T-helper 17 cell (primary cell): ENCODE results near the gene APBB3. TPM values are rescaled to one million over a fixed set of nuclear protein-coding genes. Genes with fewer than 3 reads are reported as not detected.
"Not testable (repeated sequence)": the region's sequence is repeated elsewhere in the genome, so short reads cannot be mapped to it uniquely, and the experiment has no call there.

Source experiments
- ATAC-seq: fragments of 150-1000 bp; cut with Tn5 transposase; 2 replicates; pipeline ENCODE4 v1.10.0; 2021; ENCODE audit warnings: mild to moderate bottlenecking, moderate library complexity
- DNase-seq, 3 donors: peaks; one replicate each; pipeline versions ENCODE4 v3.0.0 to v3.0.0-alpha.2; 2020 to 2021
- H3K9me3 ChIP-seq: one replicate; pipeline ENCODE4 v1.7.0; 2013; ENCODE audit warnings: low read length, mild to moderate bottlenecking; ENCODE audit not compliant: control insufficient read depth, poor library complexity, severe bottlenecking
- H3K27ac Mint-ChIP-seq: one replicate; pipeline ENCODE4 v1.8.0; 2022; ENCODE audit warnings: mild to moderate bottlenecking, moderate library complexity, mixed read lengths
- H3K27me3 Mint-ChIP-seq: one replicate; pipeline ENCODE4 v1.8.0; 2022; ENCODE audit warnings: mixed read lengths
- H3K36me3 Mint-ChIP-seq: one replicate; pipeline ENCODE4 v1.8.0; 2022; ENCODE audit warnings: low read depth, mixed read lengths
- H3K4me1 Mint-ChIP-seq: one replicate; pipeline ENCODE4 v1.8.0; 2022; ENCODE audit warnings: mild to moderate bottlenecking, mixed read lengths
- H3K4me3 Mint-ChIP-seq: one replicate; pipeline ENCODE4 v1.8.0; 2022; ENCODE audit warnings: mild to moderate bottlenecking, moderate library complexity, mixed read lengths
- total RNA-seq, 4 donors: library from RNA in 2 of 4; stranded (reverse) in 2 of 4; gene quantifications; one replicate each; pipeline ENCODE4 v1.2.3 and lab custom pipeline; 2022 to 2026

Gene APBB3
- total RNA-seq, 2 donors from 2014 or later = 47.5 to 59.0 TPM

DNA sequence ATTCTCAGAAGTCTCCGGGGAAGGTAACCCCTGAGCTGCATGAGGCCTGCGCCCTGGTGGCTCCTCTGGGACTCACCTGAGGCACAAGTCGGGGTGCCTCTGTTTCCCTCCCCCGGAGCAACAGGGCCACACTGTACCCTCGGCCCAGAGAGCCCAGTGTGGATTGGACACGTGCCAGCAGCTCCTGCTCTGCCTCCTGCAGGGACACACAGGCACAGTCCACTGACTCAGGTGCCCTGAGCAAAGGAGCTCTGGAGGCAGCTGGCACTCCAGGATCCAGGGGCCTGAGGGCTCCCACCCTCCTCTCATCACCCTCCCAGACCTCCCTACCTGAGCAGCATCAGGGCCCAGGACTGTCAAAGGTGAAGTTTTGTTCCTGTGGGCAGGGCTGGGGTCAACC is 29.8 kb upstream of the APBB3 start:
- Mint-ChIP-seq H3K4me1 (peaks cover 2% of the 10 kb centered on the region), H3K4me3 (no peak overlapping the region), H3K27ac (no peak overlapping the region), H3K36me3 (no peaks in the 10 kb centered on the region), H3K27me3 (no peaks in the 10 kb centered on the region)
- ATAC-seq (no peak), DNase-seq (no peak)
- H3K9me3 ChIP-seq = no peaks in the 10 kb centered on the region

DNA sequence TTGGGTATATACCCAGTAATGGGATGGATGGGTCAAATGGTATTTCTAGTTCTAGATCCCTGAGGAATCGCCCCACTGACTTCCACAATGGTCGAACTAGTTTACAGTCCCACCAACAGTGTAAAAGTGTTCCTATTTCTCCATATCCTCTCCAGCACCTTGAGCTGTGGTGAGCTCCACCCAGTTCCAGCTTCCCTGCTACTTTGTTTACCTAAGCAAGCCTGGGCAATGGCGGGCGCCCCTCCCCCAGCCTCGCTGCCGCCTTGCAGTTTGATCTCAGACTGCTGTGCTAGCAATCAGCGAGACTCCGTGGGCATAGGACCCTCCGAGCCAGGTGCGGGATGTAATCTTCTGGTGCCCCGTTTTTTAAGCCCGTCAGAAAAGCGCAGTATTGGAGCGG is 28.7 kb upstream of the APBB3 start:
- not testable (repeated sequence) for H3K27me3 Mint-ChIP-seq, DNase-seq, H3K9me3 ChIP-seq, ATAC-seq, H3K4me1 Mint-ChIP-seq, H3K36me3 Mint-ChIP-seq, H3K27ac Mint-ChIP-seq
- H3K4me3 Mint-ChIP-seq = peak overlapping the region; percentile 9

DNA sequence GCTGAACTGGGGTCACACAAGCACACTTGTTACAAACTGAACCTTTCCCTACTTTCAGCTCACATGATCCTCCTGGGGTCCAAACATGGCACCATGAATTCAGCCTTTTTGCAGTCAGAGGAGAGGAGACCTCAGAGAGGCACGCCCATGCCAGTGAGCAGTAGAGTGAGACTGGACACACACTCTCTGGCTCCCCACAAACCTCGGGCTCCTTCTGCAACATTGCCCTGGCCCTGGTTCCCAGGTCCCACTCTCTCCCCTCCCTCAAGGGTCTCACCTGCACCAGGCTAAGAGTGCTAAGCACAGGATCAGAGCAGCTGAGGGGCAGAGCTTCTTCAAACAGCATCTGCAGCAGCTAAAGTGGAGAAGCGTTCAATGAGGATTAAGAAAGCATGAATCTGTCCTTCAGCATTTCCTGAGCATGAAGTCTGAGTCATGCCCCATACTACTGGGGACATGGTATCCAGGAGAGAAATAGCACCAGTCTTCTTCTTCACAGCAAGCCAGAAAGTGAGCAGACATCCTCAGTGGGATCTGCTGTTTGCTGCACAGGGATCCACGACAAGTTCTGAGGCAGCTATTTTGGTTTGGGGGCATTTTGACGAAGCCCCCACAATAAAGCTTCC is 27.5 kb upstream of the APBB3 start:
- Mint-ChIP-seq H3K4me3 (no peak overlapping the region), H3K4me1 (peaks cover 2% of the 10 kb centered on the region), H3K27me3 (no peaks in the 10 kb centered on the region), H3K27ac (no peak overlapping the region), H3K36me3 (no peaks in the 10 kb centered on the region)
- no peaks in the 10 kb centered on the region for H3K9me3 ChIP-seq
- no peak for DNase-seq
- ATAC-seq = no peak

DNA sequence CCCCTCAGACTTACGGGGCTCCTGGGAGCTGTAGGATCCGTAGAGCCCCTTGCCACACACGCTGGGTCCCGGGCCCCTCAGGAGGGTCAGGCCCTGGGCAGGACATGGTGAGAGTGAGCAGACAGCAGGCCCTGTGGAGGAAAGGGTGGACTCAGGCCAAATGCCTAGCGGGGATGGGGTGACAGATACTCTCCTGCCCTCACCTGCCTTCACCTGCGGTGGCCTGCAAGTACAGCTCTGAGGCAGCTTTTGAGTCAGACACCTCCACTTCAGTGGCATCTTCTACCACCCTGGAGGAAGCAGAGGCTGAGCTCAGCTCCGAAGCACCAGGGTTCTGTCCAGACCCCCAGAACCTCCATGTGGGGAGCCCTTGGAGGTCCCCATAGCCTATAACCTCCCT is 26.5 kb upstream of the APBB3 start:
- Mint-ChIP-seq H3K4me3 (no peak overlapping the region), H3K27ac (no peak overlapping the region), H3K4me1 (peaks cover 2% of the 10 kb centered on the region), H3K36me3 (no peaks in the 10 kb centered on the region), H3K27me3 (no peaks in the 10 kb centered on the region)
- ATAC-seq = no peak
- no peaks in the 10 kb centered on the region for H3K9me3 ChIP-seq
- no peak for DNase-seq

DNA sequence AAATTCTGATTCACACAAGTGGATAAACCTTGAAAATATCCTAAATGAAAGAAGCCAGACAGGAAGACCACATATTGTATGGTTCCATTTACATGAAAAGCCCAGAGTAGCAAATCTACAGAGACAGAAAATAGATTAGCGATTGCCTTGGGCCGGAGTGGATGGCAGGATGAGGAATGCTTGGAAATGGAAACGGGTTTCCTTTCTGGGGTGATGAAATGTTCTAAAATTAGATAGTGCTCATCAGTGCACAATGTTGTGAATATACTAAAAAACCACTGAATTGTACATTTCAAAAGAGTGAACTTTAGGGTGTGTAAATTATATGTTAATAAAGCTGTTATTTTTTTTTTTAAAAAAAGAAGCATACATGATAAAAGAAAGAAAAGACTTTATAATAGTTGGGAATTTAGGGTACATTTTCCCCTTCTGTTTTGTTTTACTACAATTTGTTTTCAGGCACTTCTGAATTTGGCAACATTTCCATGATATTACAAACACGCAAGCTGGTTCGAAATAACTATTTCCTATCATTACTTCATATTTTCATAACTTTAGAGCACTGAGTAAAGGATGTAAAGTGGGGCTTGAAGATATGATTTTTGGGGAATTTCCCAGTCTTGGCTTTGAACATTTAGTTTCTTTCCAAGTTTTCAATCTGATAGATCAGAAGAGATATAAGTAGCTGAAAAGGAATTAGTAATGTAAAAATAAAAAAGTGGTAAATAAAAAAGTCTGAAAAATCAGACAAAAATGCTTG is 24.1 kb upstream of the APBB3 start:
- H3K4me3 Mint-ChIP-seq = no peak overlapping the region
- ATAC-seq = no peak
- peaks cover 1% of the 10 kb centered on the region for H3K9me3 ChIP-seq
- H3K27ac Mint-ChIP-seq = no peak overlapping the region
- peaks cover 2% of the 10 kb centered on the region for H3K36me3 Mint-ChIP-seq
- no peak for DNase-seq
- no peaks in the 10 kb centered on the region for H3K27me3 Mint-ChIP-seq
- H3K4me1 Mint-ChIP-seq = peaks cover 2% of the 10 kb centered on the region

DNA sequence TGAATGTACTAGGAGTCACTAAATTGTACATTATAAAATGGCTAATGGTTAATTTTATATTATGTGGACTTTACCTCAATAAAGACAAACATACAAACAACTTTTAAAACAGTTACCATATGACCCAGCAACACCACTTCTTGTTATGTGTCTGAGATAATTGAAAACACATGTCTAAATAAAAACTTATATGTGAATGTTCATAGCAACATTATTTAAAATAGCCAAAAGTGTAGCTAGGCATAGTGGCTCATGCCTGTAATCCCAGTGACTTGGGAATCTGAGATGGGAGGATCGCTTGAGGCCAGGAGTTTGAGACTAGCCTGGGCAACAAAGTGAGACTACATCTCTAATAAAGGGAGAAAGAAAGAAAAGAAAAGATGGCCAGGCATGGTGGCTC is 23.1 kb upstream of the APBB3 start:
- H3K4me3 Mint-ChIP-seq = no peak overlapping the region
- no peaks in the 10 kb centered on the region for H3K27me3 Mint-ChIP-seq
- H3K9me3 ChIP-seq = peaks cover 5% of the 10 kb centered on the region
- no peak for ATAC-seq
- peaks cover 2% of the 10 kb centered on the region for H3K36me3 Mint-ChIP-seq
- H3K27ac Mint-ChIP-seq = no peak overlapping the region
- no peak for DNase-seq
- no peaks in the 10 kb centered on the region for H3K4me1 Mint-ChIP-seq

DNA sequence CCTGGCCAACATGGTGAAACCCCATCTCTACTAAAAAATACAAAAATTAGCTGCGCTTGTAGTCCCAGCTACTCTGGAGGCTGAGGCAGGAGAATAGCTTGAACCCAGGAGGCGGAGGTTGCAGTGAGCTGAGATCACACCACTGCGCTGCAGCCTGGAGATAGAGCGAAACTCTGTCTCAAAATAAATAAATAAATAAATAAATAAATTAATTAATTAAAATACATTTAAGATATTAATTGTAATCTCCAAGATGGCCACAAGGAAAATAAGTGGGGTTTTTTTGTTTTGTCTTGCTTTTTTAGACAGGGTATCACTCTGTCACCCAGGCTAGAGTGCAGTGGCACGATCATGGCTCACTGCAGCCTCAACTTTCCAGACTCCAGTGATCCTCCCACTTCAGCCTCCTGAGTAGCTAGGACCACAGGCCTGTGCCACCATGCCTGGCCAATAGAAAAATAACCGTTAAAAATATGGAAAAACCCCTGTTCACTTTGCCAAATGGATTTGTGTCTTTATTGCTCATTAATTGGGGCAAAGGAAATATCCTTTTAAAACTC is 14.9 kb upstream of the APBB3 start:
- H3K27ac Mint-ChIP-seq, H3K4me3 Mint-ChIP-seq, DNase-seq, H3K36me3 Mint-ChIP-seq, H3K4me1 Mint-ChIP-seq, ATAC-seq, H3K9me3 ChIP-seq, H3K27me3 Mint-ChIP-seq: not testable (repeated sequence)

DNA sequence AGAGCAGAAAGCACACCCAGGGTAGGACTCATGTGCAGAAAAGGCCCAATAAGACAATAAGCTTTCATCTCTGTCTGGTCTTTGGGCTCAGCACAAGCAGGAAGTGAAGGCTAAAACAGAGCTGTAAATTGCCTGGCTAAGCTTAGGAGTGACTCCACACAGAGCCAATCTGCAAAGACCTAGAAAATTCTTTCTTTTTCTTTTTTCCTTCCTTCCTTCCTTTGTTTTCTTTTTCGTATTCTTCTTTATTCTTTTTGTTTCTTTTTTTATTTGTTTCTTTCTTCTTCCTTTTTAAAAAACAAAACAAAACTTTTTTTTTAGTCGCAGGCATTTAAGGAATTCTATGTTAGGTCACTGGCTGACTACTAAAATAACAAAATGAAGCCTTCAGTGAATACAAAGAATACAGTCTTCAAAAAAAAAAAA is 12.4 kb upstream of the APBB3 start:
- ATAC-seq = no peak
- Mint-ChIP-seq H3K36me3 (peaks cover 3% of the 10 kb centered on the region), H3K4me3 (no peak overlapping the region), H3K27me3 (no peaks in the 10 kb centered on the region), H3K27ac (no peak overlapping the region), H3K4me1 (peaks cover 3% of the 10 kb centered on the region)
- H3K9me3 ChIP-seq = no peaks in the 10 kb centered on the region
- DNase-seq = no peak

DNA sequence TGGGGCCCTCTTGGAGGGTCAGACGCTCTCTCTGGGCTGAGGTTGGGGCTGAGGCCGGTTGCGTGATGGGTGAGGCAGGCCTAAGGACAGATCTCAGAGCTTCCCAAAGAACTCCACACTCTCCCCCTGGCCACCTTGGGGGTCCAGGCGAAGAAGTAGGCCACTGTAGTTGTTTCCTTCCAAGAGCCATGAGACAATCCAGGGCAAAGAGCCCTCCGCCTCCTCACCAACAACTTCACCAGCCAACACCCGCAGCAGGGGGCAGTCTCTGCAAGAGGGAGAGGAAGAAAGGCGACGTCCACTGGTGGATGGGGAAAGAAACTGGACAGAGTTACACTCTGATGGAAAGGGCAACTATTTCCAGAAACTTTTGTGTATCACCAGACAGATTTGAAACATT is 10.9 kb upstream of the APBB3 start:
- peaks cover 5% of the 10 kb centered on the region for H3K4me1 Mint-ChIP-seq
- ATAC-seq (no peak), DNase-seq (no peak)

DNA sequence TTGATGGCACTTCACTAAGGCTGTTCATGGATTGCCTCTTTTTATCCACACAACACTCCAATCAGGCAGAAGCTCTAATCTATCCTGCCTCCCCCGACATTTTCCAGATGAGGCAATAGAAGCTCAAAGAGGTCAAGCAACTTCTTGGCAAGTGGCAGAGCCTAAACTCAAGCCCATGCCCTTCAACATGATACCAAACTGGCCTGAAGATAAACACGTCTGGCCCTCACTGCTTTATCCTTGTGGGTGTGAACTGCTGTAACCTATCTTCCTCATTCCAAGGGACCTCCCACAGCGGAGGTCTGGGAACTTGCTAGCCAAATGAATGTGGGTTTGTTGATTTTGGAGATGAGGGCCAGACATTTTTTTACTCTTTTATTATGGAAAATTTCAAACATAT is 9.8 kb upstream of the APBB3 start:
- ATAC-seq = no peak
- no peaks in the 10 kb centered on the region for H3K9me3 ChIP-seq
- DNase-seq = no peak
- peak overlapping the region; percentile 36 for H3K4me3 Mint-ChIP-seq
- H3K36me3 Mint-ChIP-seq = peaks cover 3% of the 10 kb centered on the region
- H3K4me1 Mint-ChIP-seq = peaks cover 7% of the 10 kb centered on the region
- H3K27me3 Mint-ChIP-seq = no peaks in the 10 kb centered on the region
- H3K27ac Mint-ChIP-seq = no peak overlapping the region

More for the DNA sequence above, 10.9 kb upstream of the APBB3 start:
- H3K36me3 Mint-ChIP-seq = peaks cover 3% of the 10 kb centered on the region
- no peak overlapping the region for H3K4me3 Mint-ChIP-seq
- H3K9me3 ChIP-seq = no peaks in the 10 kb centered on the region
- no peak overlapping the region for H3K27ac Mint-ChIP-seq
- no peaks in the 10 kb centered on the region for H3K27me3 Mint-ChIP-seq

DNA sequence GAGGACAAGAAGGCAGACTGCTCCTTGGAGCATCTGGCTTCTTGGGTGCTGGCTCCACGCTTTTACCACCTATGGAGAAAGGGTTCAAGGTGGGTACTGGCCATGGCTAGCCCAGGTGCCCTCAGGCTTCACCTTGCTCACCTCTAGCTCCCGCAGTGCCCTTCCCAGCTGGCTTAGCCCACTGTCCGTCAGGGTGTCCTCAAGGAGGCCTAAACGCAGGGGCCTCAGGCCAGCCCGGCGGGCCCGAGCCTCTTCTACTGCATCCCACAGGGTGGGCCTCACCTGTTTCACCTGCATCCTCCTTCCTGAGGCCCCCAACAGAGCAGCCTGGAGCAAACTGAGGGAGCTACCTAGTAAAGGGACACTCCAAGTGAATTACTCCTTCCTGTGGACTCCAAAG is 9.3 kb upstream of the APBB3 start:
- no peak overlapping the region for H3K27ac Mint-ChIP-seq
- no peak for DNase-seq
- H3K4me3 Mint-ChIP-seq = no peak overlapping the region
- H3K4me1 Mint-ChIP-seq = peaks cover 11% of the 10 kb centered on the region
- peaks cover 3% of the 10 kb centered on the region for H3K36me3 Mint-ChIP-seq
- no peak for ATAC-seq
- no peaks in the 10 kb centered on the region for H3K27me3 Mint-ChIP-seq
- no peaks in the 10 kb centered on the region for H3K9me3 ChIP-seq

DNA sequence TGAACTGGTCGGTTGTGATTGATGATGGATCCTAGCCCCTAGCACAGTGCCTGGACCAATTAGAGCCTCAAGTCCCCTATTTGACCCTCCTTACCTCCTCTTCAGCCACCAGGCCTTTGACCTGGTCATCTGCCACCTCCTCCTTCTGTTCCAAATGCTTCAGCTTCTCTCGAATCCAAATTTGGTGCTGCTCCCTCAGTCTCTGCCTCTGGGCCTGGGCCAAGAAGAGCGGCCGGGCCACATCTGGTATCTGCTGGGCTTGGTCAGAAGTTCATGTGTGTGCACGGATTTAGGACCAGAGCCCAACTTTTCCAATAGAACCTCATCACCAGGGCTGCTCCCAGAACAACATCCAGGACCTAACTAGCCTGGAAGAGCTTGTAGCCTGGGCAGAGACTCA is 6.7 kb upstream of the APBB3 start:
- peaks cover 26% of the 10 kb centered on the region for H3K4me1 Mint-ChIP-seq
- peaks cover 13% of the 10 kb centered on the region for H3K36me3 Mint-ChIP-seq
- ATAC-seq (no peak), DNase-seq (no peak)
- H3K27ac Mint-ChIP-seq = peak overlapping the region; percentile 62
- H3K9me3 ChIP-seq = no peaks in the 10 kb centered on the region
- no peak overlapping the region for H3K4me3 Mint-ChIP-seq
- H3K27me3 Mint-ChIP-seq = no peaks in the 10 kb centered on the region

DNA sequence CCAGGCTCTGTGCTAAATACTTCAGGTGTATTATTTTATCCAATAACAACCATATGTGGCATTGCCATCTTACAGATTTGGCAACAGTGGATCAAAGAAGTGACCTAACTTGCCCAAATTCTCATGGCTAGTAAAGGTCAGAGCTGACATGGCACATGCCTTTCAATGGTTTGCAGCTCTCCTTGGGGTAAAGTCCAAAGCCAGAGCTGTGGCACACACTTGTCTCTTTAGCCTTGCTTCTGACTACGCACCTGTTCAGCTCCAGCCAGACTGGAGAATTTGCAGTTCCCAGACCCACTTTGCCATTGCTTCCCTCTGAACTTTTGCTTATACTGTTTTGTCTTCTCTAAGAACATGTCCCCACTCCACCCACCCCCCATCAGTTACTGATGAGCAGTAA is 6.1 kb upstream of the APBB3 start:
- peaks cover 16% of the 10 kb centered on the region for H3K36me3 Mint-ChIP-seq
- no peak for DNase-seq
- peak overlapping the region; percentile 97 for H3K27ac Mint-ChIP-seq
- no peaks in the 10 kb centered on the region for H3K27me3 Mint-ChIP-seq
- no peaks in the 10 kb centered on the region for H3K9me3 ChIP-seq
- no peak for ATAC-seq
- H3K4me1 Mint-ChIP-seq = peaks cover 30% of the 10 kb centered on the region
- no peak overlapping the region for H3K4me3 Mint-ChIP-seq

DNA sequence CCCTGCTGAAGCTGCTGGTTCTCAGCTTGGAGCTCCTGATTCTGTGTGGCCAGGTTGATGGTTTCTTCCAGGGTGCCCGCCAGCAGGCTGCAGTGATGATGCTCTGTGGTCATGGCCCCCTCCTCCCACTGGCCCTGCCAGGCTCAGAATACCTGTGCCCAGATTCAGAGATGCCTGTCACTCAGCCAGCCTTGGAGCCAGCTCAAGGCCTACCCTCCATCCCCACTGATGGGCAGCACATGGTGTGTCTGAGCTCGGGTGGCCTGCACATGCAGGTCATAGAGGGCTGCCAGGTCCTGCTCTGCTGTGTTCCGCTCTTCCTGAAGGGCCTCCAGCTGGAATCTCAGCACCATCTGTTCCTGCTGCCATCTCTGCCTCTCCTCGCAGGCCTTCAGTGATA is 5.7 kb upstream of the APBB3 start:
- Mint-ChIP-seq H3K4me3 (no peak overlapping the region), H3K27me3 (no peaks in the 10 kb centered on the region), H3K4me1 (peaks cover 34% of the 10 kb centered on the region), H3K27ac (peak overlapping the region; percentile 97), H3K36me3 (peaks cover 16% of the 10 kb centered on the region)
- no peaks in the 10 kb centered on the region for H3K9me3 ChIP-seq
- DNase-seq = no peak
- ATAC-seq = no peak
